OCI-LY1 (cell line): ENCODE results near the gene KCNN4.

Source experiments
- H2AFZ ChIP-seq: fragments of 200-600 bp; sonication (generic), shearing (Covaris generic); 2 replicates; pipeline ENCODE4 v1.6.0; 2014; ENCODE audit warnings: antibody characterized with exemption, mild to moderate bottlenecking, low read length
- H3F3A ChIP-seq: fragments of 200-600 bp; sonication (generic), shearing (Covaris generic); 2 replicates; pipeline ENCODE4 v1.6.0; 2014; ENCODE audit warnings: mild to moderate bottlenecking, antibody characterized with exemption, low read length, moderate library complexity; ENCODE audit not compliant: insufficient read depth
- H3K27ac ChIP-seq: fragments of 200-600 bp; sonication (generic); 2 replicates; pipeline ENCODE4 v1.5.1; 2014; ENCODE audit warnings: low read length, mixed run types, mild to moderate bottlenecking, low read depth; ENCODE audit not compliant: poor library complexity, severe bottlenecking
- H3K27me3 ChIP-seq: fragments of 200-600 bp; sonication (generic); 2 replicates; pipeline ENCODE4 v1.6.0; 2014; ENCODE audit warnings: antibody characterized with exemption, mild to moderate bottlenecking, low read length, moderate library complexity; ENCODE audit not compliant: insufficient read depth
- H3K36me3 ChIP-seq: fragments of 200-600 bp; sonication (generic); 2 replicates; pipeline ENCODE4 v1.6.1; 2014; ENCODE audit warnings: mild to moderate bottlenecking, antibody characterized with exemption, low read length, moderate library complexity, mixed read lengths; ENCODE audit not compliant: insufficient read depth
- H3K4me1 ChIP-seq: fragments of 200-600 bp; sonication (generic); 2 replicates; pipeline ENCODE4 v1.5.1; 2014; ENCODE audit warnings: mild to moderate bottlenecking, low read length, moderate library complexity; ENCODE audit not compliant: insufficient read depth, severe bottlenecking
- H3K4me2 ChIP-seq: fragments of 200-600 bp; sonication (generic), shearing (Covaris generic); 2 replicates; pipeline ENCODE4 v1.6.1; 2014; ENCODE audit warnings: low read length
- H3K4me3 ChIP-seq: fragments of 200-600 bp; sonication (generic); 2 replicates; pipeline ENCODE4 v1.5.1; 2014; ENCODE audit warnings: low read length, low read depth, mild to moderate bottlenecking, mixed read lengths; ENCODE audit not compliant: poor library complexity, severe bottlenecking
- H3K79me2 ChIP-seq: fragments of 200-600 bp; shearing (Covaris generic); 2 replicates; pipeline ENCODE4 v1.6.1; 2016; ENCODE audit warnings: mixed run types, low read length, mixed read lengths; ENCODE audit not compliant: insufficient read depth
- H3K9ac ChIP-seq: fragments of 200-600 bp; sonication (generic), shearing (Covaris generic); 2 replicates; pipeline ENCODE4 v1.6.1; 2014; ENCODE audit warnings: mild to moderate bottlenecking, low read length, mixed read lengths
- H3K9me2 ChIP-seq: fragments of 200-600 bp; sonication (generic), shearing (Covaris generic); 2 replicates; pipeline ENCODE4 v1.6.1; 2014; ENCODE audit warnings: low read depth, mild to moderate bottlenecking, low read length, mixed read lengths
- H3K9me3 ChIP-seq: fragments of 200-600 bp; shearing (Covaris generic); 2 replicates; pipeline ENCODE4 v1.6.1; 2014; ENCODE audit warnings: low read length, mixed read lengths
- H4K20me1 ChIP-seq: fragments of 200-600 bp; sonication (generic), shearing (Covaris generic); 2 replicates; pipeline ENCODE4 v1.6.0; 2016; ENCODE audit warnings: mild to moderate bottlenecking, low read length; ENCODE audit not compliant: insufficient read depth
- CTCF ChIP-seq: fragments of 200-600 bp; sonication (generic), shearing (Covaris generic); IDR thresholded peaks from 2 replicates; pipeline ENCODE4 v1.5.1; 2017; ENCODE audit warnings: mild to moderate bottlenecking, antibody characterized with exemption, low read length, moderate library complexity, mixed read lengths
- EZH2 ChIP-seq: fragments of 200-600 bp; sonication (generic), shearing (Covaris generic); IDR thresholded peaks from 2 replicates; pipeline ENCODE4 v1.8.0; 2017; ENCODE audit warnings: borderline replicate concordance, mixed run types, mild to moderate bottlenecking, antibody characterized with exemption, low read length, moderate library complexity, mixed read lengths

The KCNN4 gene

GRCh38 chr19:43749152-43749551 lies 31.6 kb downstream of the KCNN4 start:
- peaks cover 69% of the 10 kb centered on the region for H3K36me3 ChIP-seq
- no peaks in the 10 kb centered on the region for H3K79me2 ChIP-seq
- H3K9ac ChIP-seq, result no peak overlapping the region; the same call in 1 of the 2 replicates

GRCh38 chr19:43748685-43749084 lies 32.1 kb downstream of the KCNN4 start:
- no peaks in the 10 kb centered on the region for H3K9me3 ChIP-seq
- H2AFZ ChIP-seq, result no peak overlapping the region
- no peak overlapping the region for H3K4me3 ChIP-seq
- no peaks in the 10 kb centered on the region for H3F3A ChIP-seq
- H3K27ac ChIP-seq, result peak overlapping the region; percentile 23
- no peak overlapping the region for H3K4me2 ChIP-seq
- H3K4me1 ChIP-seq, result peaks cover 26% of the 10 kb centered on the region
- no peaks in the 10 kb centered on the region for H4K20me1 ChIP-seq
- no peaks in the 10 kb centered on the region for H3K27me3 ChIP-seq
- no peak overlapping the region; the same call in 1 of the 2 replicates for H3K9ac ChIP-seq
- H3K79me2 ChIP-seq, result no peaks in the 10 kb centered on the region
- TF ChIP-seq EZH2 (no peak), CTCF (no peak)
- H3K9me2 ChIP-seq, result no peaks in the 10 kb centered on the region
- peaks cover 74% of the 10 kb centered on the region for H3K36me3 ChIP-seq

More at GRCh38 chr19:43749152-43749551, 31.6 kb downstream of the KCNN4 start:
- no peak overlapping the region for H3K4me3 ChIP-seq
- no peak for TF ChIP-seq CTCF
- no peaks in the 10 kb centered on the region for H3F3A ChIP-seq
- H3K9me2 ChIP-seq, result no peaks in the 10 kb centered on the region
- H2AFZ ChIP-seq, result no peak overlapping the region
- no peak overlapping the region for H3K4me2 ChIP-seq
- H3K4me1 ChIP-seq, result peaks cover 31% of the 10 kb centered on the region
- H4K20me1 ChIP-seq, result no peaks in the 10 kb centered on the region
- no peaks in the 10 kb centered on the region for H3K9me3 ChIP-seq
- H3K27me3 ChIP-seq, result no peaks in the 10 kb centered on the region
- H3K27ac ChIP-seq, result no peak overlapping the region

- H3K4me3 ChIP-seq, result no peak overlapping the region
- peaks cover 79% of the 10 kb centered on the region for H3K36me3 ChIP-seq
- no peaks in the 10 kb centered on the region for H4K20me1 ChIP-seq
- no peaks in the 10 kb centered on the region for H3K27me3 ChIP-seq
- H3K79me2 ChIP-seq, result no peaks in the 10 kb centered on the region
- peaks cover 22% of the 10 kb centered on the region for H3K4me1 ChIP-seq
- peak overlapping the region; percentile 23 for H3K27ac ChIP-seq
- TF ChIP-seq CTCF (no peak), EZH2 (no peak)
- no peaks in the 10 kb centered on the region for H3K9me3 ChIP-seq
- H3K9me2 ChIP-seq, result no peaks in the 10 kb centered on the region
- no peaks in the 10 kb centered on the region for H3F3A ChIP-seq
- no peak overlapping the region; the same call in 1 of the 2 replicates for H3K9ac ChIP-seq
- H2AFZ ChIP-seq, result no peak overlapping the region
- H3K4me2 ChIP-seq, result no peak overlapping the region
These were observed 32.6 kb downstream of the KCNN4 start for GRCh38 chr19:43748205-43748594.
